GM12878 (cell line): ENCODE results near the gene ITPRIP. TPM values are rescaled to one million over a fixed set of nuclear protein-coding genes. Genes with fewer than 3 reads are reported as not detected.

Experiments used
- ATAC-seq: fragments of 200-7000 bp; cut with Tn5 transposase; 3 replicates; pipeline ENCODE4 v1.9.1; 2020; ENCODE audit warnings: mild to moderate bottlenecking, moderate library complexity
- BruUV-seq: library from RNA; stranded (reverse); fragments of 400-500 nt; replicated peaks from 2 replicates; lab custom pipeline; 2021; lab: Mats Ljungman, UMichigan
- CTCF ChIA-PET: fragments of 300-600 bp; sonication (Branson Sonifier 250); formaldehyde crosslinking; extraction: SDS; loops from one replicate; lab custom pipeline; 2021; ENCODE audit warnings: inconsistent platforms; lab: Yijun Ruan, JAX
- POLR2A ChIA-PET: fragments of 350-600 bp; formaldehyde crosslinking; extraction: SDS; loops from one replicate; lab custom pipeline; 2021; ENCODE audit warnings: inconsistent platforms; lab: Charles Lee
- RAD21 ChIA-PET: fragments of 300-600 bp; sonication (Branson Sonifier 250); formaldehyde crosslinking; loops from one replicate; lab custom pipeline; 2023; ENCODE audit warnings: antibody characterized with exemption; ENCODE audit not compliant: unreplicated experiment; lab: Charles Lee
- SMC1A ChIA-PET: fragments of 300-600 bp; sonication (Branson Sonifier 250); formaldehyde crosslinking; loops from one replicate; lab custom pipeline; 2023; ENCODE audit not compliant: unreplicated experiment, uncharacterized antibody; lab: Charles Lee
- DNase-seq: peaks from one replicate; pipeline ENCODE4 v3.0.0-alpha.2; 2011; ENCODE audit warnings: low read depth, low spot score
- FAIRE-seq: peaks from 3 replicates; lab custom pipeline; 2011; peaks lifted over from hg19 to GRCh38; lab: Jason Lieb, UNC
- H2AFZ ChIP-seq: 2 replicates; pipeline ENCODE4 v1.6.0; 2011; ENCODE audit warnings: low read depth, low read length, control low read depth; ENCODE audit not compliant: control insufficient read depth
- H3K27ac ChIP-seq: 2 replicates; pipeline ENCODE4 v1.5.1; 2011; ENCODE audit warnings: control low read depth; ENCODE audit not compliant: control insufficient read depth, insufficient read depth
- H3K27me3 ChIP-seq, 2 experiments: replicated peaks in 1 of 2; 2 replicates each; pipeline versions ENCODE4 v1.6.0 to v1.6.1; 2011; ENCODE audit warnings: low read length in 1 of 2; ENCODE audit not compliant: control insufficient read depth in 2 of 2, insufficient read depth in 2 of 2
- H3K36me3 ChIP-seq, 2 experiments: 2 replicates each; pipeline ENCODE4 v1.5.1; 2011; ENCODE audit warnings: low read length in 1 of 2; ENCODE audit not compliant: control insufficient read depth in 2 of 2, insufficient read depth in 2 of 2
- H3K4me1 ChIP-seq: 2 replicates; pipeline ENCODE4 v1.6.1; 2011; ENCODE audit warnings: mild to moderate bottlenecking, low read length, moderate library complexity, mixed read lengths; ENCODE audit not compliant: control insufficient read depth, insufficient read depth
- H3K4me2 ChIP-seq: 2 replicates; pipeline ENCODE4 v1.6.0; 2011; ENCODE audit warnings: control low read depth; ENCODE audit not compliant: control insufficient read depth, insufficient read depth
- H3K4me3 ChIP-seq: fragments of 200-600 bp; sonication (generic); 2 replicates; pipeline ENCODE4 v1.5.1; 2016
- H3K79me2 ChIP-seq: 2 replicates; pipeline ENCODE4 v1.6.0; 2011; ENCODE audit warnings: low read length; ENCODE audit not compliant: control insufficient read depth, insufficient read depth
- H3K9ac ChIP-seq: 2 replicates; pipeline ENCODE4 v1.8.0; 2011; ENCODE audit warnings: low read length, control low read depth, mixed read lengths; ENCODE audit not compliant: control insufficient read depth, insufficient read depth
- H3K9me3 ChIP-seq: replicated peaks from 3 replicates; pipeline ENCODE4 v1.5.1; 2011; ENCODE audit warnings: mild to moderate bottlenecking, low read length; ENCODE audit not compliant: control insufficient read depth, insufficient read depth
- H4K20me1 ChIP-seq: 2 replicates; pipeline ENCODE4 v1.6.0; 2011; ENCODE audit not compliant: control insufficient read depth, insufficient read depth
- BRCA1 ChIP-seq: IDR thresholded peaks from 2 replicates; pipeline ENCODE4 v1.6.1; 2011; ENCODE audit warnings: low read depth, low read length, improper control_type of control experiment
- CTCF ChIP-seq, 3 experiments: IDR thresholded peaks in 2 of 3; conservative IDR thresholded peaks in 1 of 3; 2 replicates each; pipeline ENCODE4 v1.5.1; 2011; ENCODE audit warnings: low read depth in 3 of 3, low read length in 3 of 3, mild to moderate bottlenecking in 3 of 3, control low read depth in 2 of 3, moderate library complexity in 2 of 3, inconsistent platforms in 1 of 3, mixed read lengths in 1 of 3; ENCODE audit not compliant: control insufficient read depth in 2 of 3, insufficient read depth in 1 of 3; ENCODE audit errors: extremely low read depth in 1 of 3
- ESRRA ChIP-seq: IDR thresholded peaks from 2 replicates; pipeline ENCODE4 v1.6.1; 2012; ENCODE audit warnings: mild to moderate bottlenecking, low read length, improper control_type of control experiment
- HDAC2 ChIP-seq: fragments of 200-600 bp; sonication (generic); IDR thresholded peaks from 2 replicates; pipeline ENCODE4 v1.6.1; 2017
- IKZF2 ChIP-seq, 2 experiments: fragments of 450-650 bp; IDR thresholded peaks; 2 replicates each; pipeline ENCODE4 v1.6.1; 2017; ENCODE audit warnings: mild to moderate bottlenecking in 2 of 2, moderate library complexity in 2 of 2
- MLLT1 ChIP-seq: fragments of 450-650 bp; IDR thresholded peaks from 2 replicates; pipeline ENCODE4 v1.6.1; 2016; ENCODE audit warnings: mild to moderate bottlenecking
- POLR2A ChIP-seq: IDR thresholded peaks from 2 replicates; pipeline ENCODE4 v1.6.1; 2011; ENCODE audit warnings: low read depth, mild to moderate bottlenecking, low read length
- POLR2AphosphoS5 ChIP-seq: IDR thresholded peaks from 2 replicates; pipeline ENCODE4 v1.6.1; 2011; ENCODE audit warnings: mild to moderate bottlenecking, low read length, inconsistent platforms
- RBBP5 ChIP-seq: fragments of 200-600 bp; sonication (generic); conservative IDR thresholded peaks from 2 replicates; pipeline ENCODE4 v1.6.1; 2016
- SMARCA5 ChIP-seq: fragments of 450-650 bp; IDR thresholded peaks from 2 replicates; pipeline ENCODE4 v1.6.1; 2017; ENCODE audit warnings: mild to moderate bottlenecking
- YBX1 ChIP-seq: fragments of 450-650 bp; IDR thresholded peaks from 2 replicates; pipeline ENCODE4 v1.6.1; 2016; ENCODE audit warnings: antibody characterized with exemption
- ZBED1 ChIP-seq: IDR thresholded peaks from 2 replicates; pipeline ENCODE4 v1.6.1; 2016; ENCODE audit warnings: borderline replicate concordance
- WGBS: methylation state at CpG from one replicate; pipeline ENCODE4 v1.1.6; 2016; ENCODE audit warnings: low lambda C conversion rate; ENCODE audit not compliant: insufficient replicate concordance, insufficient coverage; ENCODE audit errors: missing lambda C conversion rate; 5-methylcytosine and 5-hydroxymethylcytosine counted together
- in situ Hi-C: fragments of 300-500 bp; cut with MboI; formaldehyde crosslinking; loops from 9 replicates; pipeline ENCODE4 v1.14.3; 2018; ENCODE audit warnings: mixed read lengths
- intact Hi-C: fragments of 100-400 bp; cut with micrococcal nuclease; formaldehyde crosslinking; loops from one replicate; pipeline ENCODE4 v1.14.2; 2022; ENCODE audit not compliant: unreplicated experiment
- polyA plus RNA-seq, 11 experiments: library from polyadenylated mRNA; depleted of rRNA in 4 of 11; unstranded in 6 of 11; stranded (reverse) in 5 of 11; fragments of >200 nt; fragmentation: Nextera tagmentation in 4 of 11; fragmentation: Illumina TruSeq in 1 of 11; extraction: Ambion mirVana in 4 of 11; extraction: Trizol in 1 of 11; gene quantifications; 1 replicate in 1 of 11; 2 replicates in 10 of 11; pipeline versions ENCODE4 v1.2.1 to v1.2.3, GENCODE V29; 2011 to 2016; ENCODE audit warnings: inconsistent platforms in 2 of 11, missing spikeins in 2 of 11, low read depth in 1 of 11
- total RNA-seq, 4 experiments: library from RNA; depleted of rRNA in 3 of 4; stranded (reverse); fragments of >200 nt in 3 of 4; fragmentation: Illumina TruSeq in 1 of 4; extraction: Trizol in 1 of 4; gene quantifications; 2 replicates each; pipeline versions ENCODE4 v1.2.1 to v1.2.3, GENCODE V29; 2013 to 2021
- TF ChIP-seq, protein P1 (sequence below): fragments of 150-350 bp; IDR thresholded peaks from 2 replicates; pipeline ENCODE4 v1.6.1; 2014; ENCODE audit warnings: mild to moderate bottlenecking, low read depth, low read length

Gene ITPRIP
- total and polyA plus RNA-seq, 10 of the 15 experiments (the other 5 are each of a cell fraction or from before 2014, with no cell fraction given), result 0.82 to 10.4 (median 5.9) TPM

DNA sequence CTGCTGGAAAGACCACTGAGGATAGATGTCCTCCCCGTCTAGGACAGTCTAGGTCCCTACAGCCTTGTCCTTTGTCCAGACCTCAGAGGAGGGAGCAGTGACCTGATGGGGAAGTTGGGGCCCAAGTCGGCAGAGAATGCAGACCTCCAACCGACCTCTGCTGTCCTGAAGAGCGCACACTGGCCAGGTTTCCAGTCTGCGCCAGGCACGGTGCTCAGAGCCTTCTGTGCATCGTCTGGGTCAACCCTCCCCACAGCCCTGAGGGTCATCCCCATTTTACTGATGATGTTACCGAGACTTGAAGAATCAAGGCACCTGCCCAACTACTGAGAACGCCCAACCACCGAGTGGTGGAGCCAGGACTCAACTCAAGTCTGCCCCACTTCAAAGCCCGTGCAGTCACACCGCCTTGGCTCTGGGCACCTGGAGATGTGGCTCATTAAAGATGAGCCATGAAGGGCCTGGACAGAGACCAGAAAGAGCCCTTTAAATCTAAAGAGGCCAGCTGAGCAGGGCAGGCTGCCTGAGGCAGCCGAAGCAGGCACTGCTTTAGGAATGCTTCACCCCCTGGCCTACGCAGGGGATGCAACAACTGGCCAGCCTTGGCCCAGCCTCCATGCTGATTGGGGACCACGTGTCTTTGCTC lies 4.4 kb downstream of the ITPRIP start:
- RAD21 ChIA-PET, result interaction anchor here (5.7 kb wide), 1 partner anchor 27 kb away, joined by 39 read pairs; no protein-coding TSS in a partner anchor
- H2AFZ ChIP-seq, result no peak overlapping the region
- POLR2A ChIA-PET, result no interaction called here
- no peaks in the 10 kb centered on the region for H3K27me3 ChIP-seq
- no peak overlapping the region for H3K4me3 ChIP-seq
- SMC1A ChIA-PET, result interaction anchor here (0.6 to 7.0 kb wide), 4 partner anchors 12 to 27 kb away, joined by 3 to 58 read pairs (median 14); no protein-coding TSS in a partner anchor
- WGBS, result 95% methylated on average over 15 of the region's 15 CpGs
- DNase-seq, result no peak
- H3K4me2 ChIP-seq, result no peak overlapping the region
- intact Hi-C loops, result loop anchor here (10.0 kb wide), 2 partner anchors 419 to 639 kb away; partner anchors contain the start of gene STN1
- peaks cover 22% of the 10 kb centered on the region for H3K4me1 ChIP-seq
- H3K9ac ChIP-seq, result no peak overlapping the region
- no TSS peak for BruUV-seq
- H3K36me3 ChIP-seq, result peaks cover 0 to 5% of the 10 kb centered on the region in 2 experiments; a peak in 2 of 4 replicates
- no peak overlapping the region for H3K27ac ChIP-seq
- TF ChIP-seq RBBP5, result no peak
- TF ChIP-seq POLR2A, result no peak
- TF ChIP-seq IKZF2 (IDR thresholded peaks at IDR 0.05), result no peak
- no peak for TF ChIP-seq POLR2AphosphoS5
- TF ChIP-seq YBX1, result no peak
- no peak for TF ChIP-seq ZBED1
- no peak for TF ChIP-seq BRCA1
- no peak for TF ChIP-seq SMARCA5
- TF ChIP-seq MLLT1, result no peak
- TF ChIP-seq, protein P1, sequence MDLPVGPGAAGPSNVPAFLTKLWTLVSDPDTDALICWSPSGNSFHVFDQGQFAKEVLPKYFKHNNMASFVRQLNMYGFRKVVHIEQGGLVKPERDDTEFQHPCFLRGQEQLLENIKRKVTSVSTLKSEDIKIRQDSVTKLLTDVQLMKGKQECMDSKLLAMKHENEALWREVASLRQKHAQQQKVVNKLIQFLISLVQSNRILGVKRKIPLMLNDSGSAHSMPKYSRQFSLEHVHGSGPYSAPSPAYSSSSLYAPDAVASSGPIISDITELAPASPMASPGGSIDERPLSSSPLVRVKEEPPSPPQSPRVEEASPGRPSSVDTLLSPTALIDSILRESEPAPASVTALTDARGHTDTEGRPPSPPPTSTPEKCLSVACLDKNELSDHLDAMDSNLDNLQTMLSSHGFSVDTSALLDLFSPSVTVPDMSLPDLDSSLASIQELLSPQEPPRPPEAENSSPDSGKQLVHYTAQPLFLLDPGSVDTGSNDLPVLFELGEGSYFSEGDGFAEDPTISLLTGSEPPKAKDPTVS, result no peak
- no peak for TF ChIP-seq HDAC2
- TF ChIP-seq CTCF (IDR thresholded peaks at IDR 0.05 in 2 of 3, conservative IDR thresholded peaks at IDR 0.05 in 1 of 3; ENCODE audit: control insufficient read depth in 2 of 3, extremely low read depth in 1 of 3, insufficient read depth in 1 of 3, low read depth in 3 of 3, low read length in 3 of 3), result no peak
- no peak for TF ChIP-seq ESRRA
- CTCF ChIA-PET, result interaction anchor here (0.6 to 7.2 kb wide), 5 partner anchors 14 to 60 kb away, joined by 3 to 111 read pairs (median 5); partner anchors contain the start of gene CFAP58
- H4K20me1 ChIP-seq, result peaks cover 20% of the 10 kb centered on the region
- in situ Hi-C loops, result no loop called here
- no peak for FAIRE-seq
- ATAC-seq, result no peak
- no peaks in the 10 kb centered on the region for H3K9me3 ChIP-seq
- peaks cover 72% of the 10 kb centered on the region for H3K79me2 ChIP-seq
